Endodermal cell (in vitro differentiated cells): Measurements from ENCODE around the gene GALNT16. TPM values are rescaled to one million over a fixed set of nuclear protein-coding genes. Genes with fewer than 3 reads are reported as not detected.

Experiments used
- DNase-seq: peaks from one replicate; pipeline ENCODE4 v3.0.0-alpha.2; 2017
- H3K27ac ChIP-seq: 2 replicates; pipeline ENCODE4 v1.5.1; 2013; ENCODE audit warnings: mild to moderate bottlenecking, low read depth, low read length, moderate library complexity
- H3K27me3 ChIP-seq: 2 replicates; pipeline ENCODE4 v1.6.1; 2013; ENCODE audit warnings: mild to moderate bottlenecking, low read length, moderate library complexity; ENCODE audit not compliant: insufficient read depth, control insufficient read depth, poor library complexity, severe bottlenecking
- H3K36me3 ChIP-seq: 2 replicates; pipeline ENCODE4 v1.7.0; 2013; ENCODE audit warnings: mild to moderate bottlenecking, low read length, moderate library complexity; ENCODE audit not compliant: control insufficient read depth, insufficient read depth
- H3K4me1 ChIP-seq: one replicate; pipeline ENCODE4 v1.7.0; 2013; ENCODE audit warnings: low read length; ENCODE audit not compliant: control insufficient read depth, insufficient read depth
- H3K4me3 ChIP-seq: 2 replicates; pipeline ENCODE4 v1.5.1; 2013; ENCODE audit warnings: mild to moderate bottlenecking, low read length, moderate library complexity
- H3K9ac ChIP-seq: 2 replicates; pipeline ENCODE4 v1.6.1; 2013; ENCODE audit warnings: mild to moderate bottlenecking, low read length, moderate library complexity; ENCODE audit not compliant: poor library complexity, severe bottlenecking; ENCODE audit errors: extremely low read depth
- H3K9me3 ChIP-seq: 2 replicates; pipeline ENCODE4 v1.6.1; 2013; ENCODE audit warnings: mild to moderate bottlenecking, low read length, moderate library complexity; ENCODE audit not compliant: control insufficient read depth
- H3K27ac Mint-ChIP-seq: 2 replicates; pipeline ENCODE4 v1.8.0; 2020; ENCODE audit warnings: mixed read lengths
- H3K27me3 Mint-ChIP-seq: 2 replicates; pipeline ENCODE4 v1.8.0; 2021; ENCODE audit warnings: mild to moderate bottlenecking, mixed read lengths; ENCODE audit not compliant: insufficient read depth
- H3K36me3 Mint-ChIP-seq: 2 replicates; pipeline ENCODE4 v1.8.0; 2020; ENCODE audit warnings: low read depth, mixed read lengths
- H3K4me1 Mint-ChIP-seq: 2 replicates; pipeline ENCODE4 v1.8.0; 2020; ENCODE audit warnings: mixed read lengths
- H3K4me3 Mint-ChIP-seq: 2 replicates; pipeline ENCODE4 v1.8.0; 2020; ENCODE audit warnings: mild to moderate bottlenecking, moderate library complexity, mixed read lengths
- H3K9me3 Mint-ChIP-seq: 2 replicates; pipeline ENCODE4 v1.8.0; 2020; ENCODE audit warnings: mild to moderate bottlenecking, mixed read lengths
- WGBS, 2 experiments: methylation state at CpG; one replicate each; pipeline versions ENCODE4 v1.1.5 to v1.1.7; 2013; ENCODE audit warnings: missing lambda C conversion rate in 2 of 2, mixed read lengths in 1 of 2; ENCODE audit not compliant: insufficient coverage in 1 of 2, insufficient read length in 1 of 2; 5-methylcytosine and 5-hydroxymethylcytosine counted together
- total RNA-seq, 2 donors: library from RNA; stranded (reverse); fragmentation: NEBNext Ultra II Directional in 1 of 2; extraction: Animal tissue kit (Norgen Biotek cat#: 25700) in 1 of 2; gene quantifications; 2 replicates in 1 of 2; 3 replicates in 1 of 2; pipeline ENCODE4 v1.2.1, GENCODE V29; 2021
- TF ChIP-seq, protein P1 (sequence below): fragments of 200-600 bp; sonication (generic); conservative IDR thresholded peaks from 2 replicates; pipeline ENCODE4 v1.5.0; 2021; ENCODE audit warnings: antibody characterized with exemption, mild to moderate bottlenecking

The GALNT16 gene
- total RNA-seq, 2 donors from 2014 or later = 2.2 to 8.0 TPM

DNA sequence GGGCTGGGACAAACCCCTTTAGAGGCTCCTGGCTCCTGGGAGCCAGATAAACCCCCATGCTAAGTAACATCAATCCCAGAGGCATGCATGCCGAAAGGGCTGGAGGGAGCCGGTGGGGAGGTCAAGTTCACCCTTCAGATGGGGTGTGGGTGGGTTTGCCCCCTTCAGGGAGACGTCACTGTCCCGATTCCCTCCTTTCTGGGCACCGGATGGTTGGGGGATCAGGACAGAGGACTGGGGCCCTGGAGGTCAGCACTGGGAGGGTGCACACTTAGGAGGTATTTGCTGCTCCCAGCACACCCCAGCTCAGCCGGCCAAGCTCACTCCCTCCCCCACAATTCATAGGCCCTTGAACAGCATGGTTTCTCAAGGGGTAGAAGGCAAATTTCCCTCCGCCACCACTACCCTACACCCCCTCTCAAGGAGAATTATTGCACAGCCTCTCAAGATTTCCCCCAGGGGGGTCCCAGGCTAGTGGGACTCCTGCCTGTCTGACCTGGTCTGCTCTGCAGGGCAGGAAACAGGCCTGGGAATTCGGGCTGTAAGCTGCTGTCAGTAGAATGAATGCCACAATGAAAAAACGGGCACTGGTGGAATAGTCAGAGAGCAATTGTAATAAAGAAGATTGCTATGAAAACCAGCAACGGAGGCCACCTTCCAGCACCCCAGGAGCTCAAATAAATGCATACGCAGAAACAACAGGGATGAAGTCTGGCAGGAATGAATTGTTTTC is 63.5 kb downstream of the GALNT16 start:
- H3K27me3 ChIP-seq = no peaks in the 10 kb centered on the region
- Mint-ChIP-seq H3K4me1 (peaks cover 6% of the 10 kb centered on the region), H3K9me3 (no peaks in the 10 kb centered on the region), H3K36me3 (no peaks in the 10 kb centered on the region), H3K27ac (no peak overlapping the region), H3K27me3 (no peaks in the 10 kb centered on the region), H3K4me3 (no peak overlapping the region)
- H3K27ac ChIP-seq = peak overlapping the region; percentile 66
- peak; percentile 51 for DNase-seq
- WGBS, 2 experiments = 29 to 80% methylated on average over 2 to 11 of the region's 11 CpGs
- no peak overlapping the region for H3K4me3 ChIP-seq
- H3K9ac ChIP-seq = no peak overlapping the region
- H3K9me3 ChIP-seq = no peaks in the 10 kb centered on the region
- no peaks in the 10 kb centered on the region for H3K36me3 ChIP-seq
- H3K4me1 ChIP-seq = no peaks in the 10 kb centered on the region
- TF ChIP-seq, protein P1, sequence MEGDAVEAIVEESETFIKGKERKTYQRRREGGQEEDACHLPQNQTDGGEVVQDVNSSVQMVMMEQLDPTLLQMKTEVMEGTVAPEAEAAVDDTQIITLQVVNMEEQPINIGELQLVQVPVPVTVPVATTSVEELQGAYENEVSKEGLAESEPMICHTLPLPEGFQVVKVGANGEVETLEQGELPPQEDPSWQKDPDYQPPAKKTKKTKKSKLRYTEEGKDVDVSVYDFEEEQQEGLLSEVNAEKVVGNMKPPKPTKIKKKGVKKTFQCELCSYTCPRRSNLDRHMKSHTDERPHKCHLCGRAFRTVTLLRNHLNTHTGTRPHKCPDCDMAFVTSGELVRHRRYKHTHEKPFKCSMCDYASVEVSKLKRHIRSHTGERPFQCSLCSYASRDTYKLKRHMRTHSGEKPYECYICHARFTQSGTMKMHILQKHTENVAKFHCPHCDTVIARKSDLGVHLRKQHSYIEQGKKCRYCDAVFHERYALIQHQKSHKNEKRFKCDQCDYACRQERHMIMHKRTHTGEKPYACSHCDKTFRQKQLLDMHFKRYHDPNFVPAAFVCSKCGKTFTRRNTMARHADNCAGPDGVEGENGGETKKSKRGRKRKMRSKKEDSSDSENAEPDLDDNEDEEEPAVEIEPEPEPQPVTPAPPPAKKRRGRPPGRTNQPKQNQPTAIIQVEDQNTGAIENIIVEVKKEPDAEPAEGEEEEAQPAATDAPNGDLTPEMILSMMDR = no peak

DNA sequence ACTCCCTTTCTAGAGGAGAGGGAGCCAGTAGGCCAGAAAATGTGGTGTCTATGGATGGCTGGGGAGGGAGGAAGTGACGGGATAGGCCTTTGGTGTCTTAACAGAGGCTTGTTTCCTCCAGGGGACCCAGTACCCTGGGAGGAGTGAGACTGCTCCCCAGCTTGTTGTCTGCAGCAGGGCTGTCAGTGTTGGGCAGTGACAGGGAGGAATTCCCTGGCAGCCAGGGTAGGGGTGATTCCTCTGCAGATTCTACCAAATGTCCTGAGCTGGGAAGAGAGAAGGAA is 64.0 kb downstream of the GALNT16 start:
- WGBS, 2 experiments = 67 to 80% methylated on average over 1 of the region's 1 CpG
- Mint-ChIP-seq H3K27me3 (no peaks in the 10 kb centered on the region), H3K9me3 (no peaks in the 10 kb centered on the region), H3K36me3 (no peaks in the 10 kb centered on the region), H3K4me3 (no peak overlapping the region), H3K27ac (no peak overlapping the region), H3K4me1 (peaks cover 6% of the 10 kb centered on the region)
- H3K27ac ChIP-seq = peak overlapping the region; percentile 66
- H3K36me3 ChIP-seq = no peaks in the 10 kb centered on the region
- no peak overlapping the region for H3K4me3 ChIP-seq
- no peak for DNase-seq
- TF ChIP-seq, protein P1 = no peak
- no peaks in the 10 kb centered on the region for H3K9me3 ChIP-seq
- no peak overlapping the region for H3K9ac ChIP-seq
- no peaks in the 10 kb centered on the region for H3K27me3 ChIP-seq
- H3K4me1 ChIP-seq = no peaks in the 10 kb centered on the region

DNA sequence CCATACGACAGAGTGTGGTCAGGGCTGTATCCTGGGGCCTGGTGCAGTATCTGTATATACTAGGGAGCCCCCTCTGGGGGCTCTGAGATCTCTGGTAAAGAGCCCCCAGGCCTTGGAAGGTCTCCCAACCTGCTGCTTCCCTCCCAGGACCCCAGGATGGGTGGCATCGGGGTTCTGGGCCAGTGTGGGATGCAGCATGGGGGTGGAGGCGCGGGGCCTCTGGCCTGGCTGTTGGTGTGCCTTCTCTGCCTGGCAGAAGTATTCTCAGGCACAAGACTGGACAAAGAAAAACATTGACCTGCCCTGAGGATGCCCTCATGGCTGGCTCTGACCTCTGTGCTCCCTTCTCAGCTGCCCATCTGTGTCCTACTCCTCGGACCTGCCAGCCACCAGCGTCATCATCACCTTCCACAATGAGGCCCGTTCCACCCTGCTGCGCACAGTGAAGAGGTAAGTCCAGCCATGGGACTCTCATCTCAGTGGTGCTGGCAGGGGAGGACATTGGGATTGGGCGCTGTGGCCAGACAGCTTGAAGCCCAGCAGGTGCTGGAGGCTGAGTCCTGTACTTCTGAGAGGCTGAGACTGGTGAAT is 64.5 kb downstream of the GALNT16 start:
- H3K4me3 Mint-ChIP-seq = no peak overlapping the region
- WGBS, 2 experiments = 90 to 100% methylated on average over 6 to 9 of the region's 9 CpGs
- no peaks in the 10 kb centered on the region for H3K4me1 ChIP-seq
- DNase-seq = peak; percentile 35
- H3K9ac ChIP-seq = no peak overlapping the region
- H3K4me1 Mint-ChIP-seq = peaks cover 6% of the 10 kb centered on the region
- H3K27ac ChIP-seq = peak overlapping the region; percentile 66
- H3K27ac Mint-ChIP-seq = no peak overlapping the region
- H3K4me3 ChIP-seq = no peak overlapping the region
- no peaks in the 10 kb centered on the region for H3K9me3 Mint-ChIP-seq
- TF ChIP-seq, protein P1 = no peak
- no peaks in the 10 kb centered on the region for H3K36me3 ChIP-seq
- H3K36me3 Mint-ChIP-seq = no peaks in the 10 kb centered on the region
- no peaks in the 10 kb centered on the region for H3K27me3 Mint-ChIP-seq
- H3K27me3 ChIP-seq = no peaks in the 10 kb centered on the region
- no peaks in the 10 kb centered on the region for H3K9me3 ChIP-seq
